Gastroesophageal sphincter (tissue), 4 donors: ENCODE results near the gene HOXB7. TPM values are rescaled to one million over a fixed set of nuclear protein-coding genes. Genes with fewer than 3 reads are reported as not detected.
A peak's percentile ranks its signal among the peaks of the same experiment; 100 is the strongest.

ENCODE experiments used
- ATAC-seq: fragments of 150-250 bp; one replicate; pipeline ENCODE4 v1.9.1; 2016; ENCODE audit warnings: mild to moderate bottlenecking, moderate library complexity
- H3K27ac ChIP-seq, 4 donors: fragments of 200-600 bp; sonication (generic) in 3 of 4; 1 replicate in 3 of 4; 2 replicates in 1 of 4; pipeline ENCODE4 v1.5.1; 2016 to 2019
- H3K27me3 ChIP-seq: fragments of 200-600 bp; sonication (generic); one replicate; pipeline ENCODE4 v1.5.1; 2019
- H3K36me3 ChIP-seq, 2 donors: fragments of 200-600 bp; sonication (generic); one replicate each; pipeline ENCODE4 v1.5.1; 2019; ENCODE audit warnings: control low read depth in 1 of 2
- H3K4me1 ChIP-seq, 3 donors: fragments of 200-600 bp; sonication (generic); 1 replicate in 2 of 3; 2 replicates in 1 of 3; pipeline ENCODE4 v1.5.1; 2016 to 2019; ENCODE audit warnings: control low read depth in 2 of 3
- H3K4me3 ChIP-seq, 2 donors: fragments of 200-600 bp; sonication (generic); one replicate each; pipeline ENCODE4 v1.5.1; 2019; ENCODE audit warnings: mild to moderate bottlenecking in 1 of 2, moderate library complexity in 1 of 2
- H3K9me3 ChIP-seq, 3 donors: fragments of 200-600 bp; sonication (generic); one replicate each; pipeline ENCODE4 v1.5.1; 2017 to 2019; ENCODE audit warnings: control low read depth in 2 of 3
- EP300 ChIP-seq: sonication (generic); formaldehyde crosslinking; IDR thresholded peaks from one replicate; pipeline ENCODE4 v1.6.1; 2017; ENCODE audit warnings: antibody characterized with exemption, mild to moderate bottlenecking
- POLR2A ChIP-seq, 2 donors: fragments of 450-650 bp; IDR thresholded peaks; one replicate each; pipeline ENCODE4 v1.6.1; 2017; ENCODE audit warnings: antibody characterized with exemption in 2 of 2, mild to moderate bottlenecking in 2 of 2, moderate library complexity in 1 of 2
- POLR2AphosphoS5 ChIP-seq: sonication (generic); formaldehyde crosslinking; IDR thresholded peaks from one replicate; pipeline ENCODE4 v1.6.1; 2017; ENCODE audit warnings: antibody characterized with exemption
- WGBS, 2 donors: methylation state at CpG; one replicate each; pipeline ENCODE4 v1.1.5; 2018; ENCODE audit warnings: low coverage in 1 of 2; 5-methylcytosine and 5-hydroxymethylcytosine counted together
- total RNA-seq, 4 donors: library from RNA; depleted of rRNA; stranded (reverse); fragments of >200 nt; gene quantifications; one replicate each; pipeline ENCODE4 v1.1.0, GENCODE V29; 2016
- TF ChIP-seq, protein P1 (sequence below), 4 experiments: fragments of 200-600 bp in 2 of 4; fragments of 450-650 bp in 2 of 4; sonication (generic) in 1 of 4; IDR thresholded peaks; one replicate each; pipeline ENCODE4 v1.5.1; 2017 to 2019; ENCODE audit warnings: antibody characterized with exemption in 4 of 4, mild to moderate bottlenecking in 2 of 4, moderate library complexity in 2 of 4

Gene HOXB7
- total RNA-seq, 4 donors from 2014 or later, result 0.78 to 8.9 (median 3.0) TPM

DNA sequence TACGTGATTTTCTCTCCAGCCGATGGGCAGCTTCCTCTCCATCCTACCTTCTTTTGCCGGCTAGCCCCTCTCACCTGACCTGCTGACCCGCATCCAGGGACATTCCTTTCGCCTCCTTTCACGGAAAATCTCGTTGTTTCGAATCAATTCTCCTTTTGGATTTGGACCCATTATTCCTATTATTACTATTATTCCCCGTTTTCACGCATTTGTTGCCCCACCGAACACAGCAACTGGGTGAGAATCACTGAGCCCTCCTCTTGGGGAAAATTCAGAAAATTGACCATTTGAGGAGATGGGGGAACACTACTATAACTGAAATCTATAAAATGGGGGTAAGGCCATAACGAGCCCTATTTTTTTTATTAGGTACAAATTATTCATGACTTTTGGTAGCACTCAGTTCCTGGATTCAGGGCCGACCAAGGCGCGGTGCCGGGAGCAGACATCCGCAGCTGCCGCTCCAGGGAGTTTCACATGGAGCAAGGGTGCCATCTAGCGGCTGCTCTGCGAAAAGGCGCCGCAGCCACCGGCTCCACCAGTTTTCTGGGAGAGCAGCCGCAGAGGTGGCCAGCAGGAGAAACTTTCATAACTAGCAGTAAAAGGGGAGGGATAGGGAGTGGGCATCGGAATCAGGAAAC is 7.6 kb upstream of the HOXB7 start:
- H3K27me3 ChIP-seq, result peaks cover 99% of the 10 kb centered on the region
- WGBS, 2 donors, result 0 to 4% methylated on average over 6 to 19 of the region's 25 CpGs

DNA sequence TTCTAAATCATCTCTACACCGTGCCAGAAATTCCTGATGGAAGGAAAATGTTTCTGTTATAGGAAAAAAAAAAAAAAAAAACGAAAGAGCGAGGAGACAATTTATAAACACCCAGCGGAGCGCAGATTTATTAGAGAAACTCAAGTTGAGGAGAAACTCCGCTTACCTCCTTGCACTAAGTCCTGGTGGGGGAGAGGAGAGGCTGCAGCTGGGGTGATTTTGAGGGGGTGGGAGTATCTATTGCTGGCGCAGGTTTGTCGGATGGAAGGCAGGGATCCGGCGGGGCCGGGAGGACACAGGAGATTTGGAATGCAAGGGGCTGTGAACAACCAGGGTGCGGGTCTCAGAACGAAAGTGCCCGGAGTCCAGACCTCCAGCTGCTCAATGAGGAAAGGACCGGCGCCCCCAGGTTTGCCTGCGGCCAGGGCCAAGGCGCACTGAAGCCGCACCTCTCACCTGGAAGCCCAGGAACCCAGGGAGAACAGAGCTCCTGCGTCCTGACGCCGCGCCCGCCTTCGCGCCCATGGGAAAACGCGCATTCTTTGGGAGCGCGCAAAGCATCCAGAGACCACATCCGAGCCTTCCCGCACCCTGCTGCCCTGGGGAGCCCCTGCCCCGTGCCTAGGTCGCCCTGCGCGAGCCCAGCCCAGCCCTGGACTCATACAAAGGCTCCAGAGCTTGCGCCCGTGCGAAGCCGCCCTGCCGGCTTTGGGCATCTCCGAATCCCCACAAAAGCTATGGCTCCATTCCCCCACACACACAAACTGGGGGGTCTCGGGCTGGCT is 6.8 kb upstream of the HOXB7 start:
- WGBS, 2 donors, result 6 to 7% methylated on average over 6 to 30 of the region's 43 CpGs
- no peak overlapping the region for H3K4me3 ChIP-seq
- peaks cover 0 to 37% (median under 1%) of the 10 kb centered on the region in 3 donors for H3K4me1 ChIP-seq
- no peaks in the 10 kb centered on the region for H3K36me3 ChIP-seq
- no peak for ATAC-seq
- TF ChIP-seq POLR2AphosphoS5 (no peak), EP300 (no peak), POLR2A (IDR thresholded peaks at IDR 0.05) (no peak)
- TF ChIP-seq, protein P1, sequence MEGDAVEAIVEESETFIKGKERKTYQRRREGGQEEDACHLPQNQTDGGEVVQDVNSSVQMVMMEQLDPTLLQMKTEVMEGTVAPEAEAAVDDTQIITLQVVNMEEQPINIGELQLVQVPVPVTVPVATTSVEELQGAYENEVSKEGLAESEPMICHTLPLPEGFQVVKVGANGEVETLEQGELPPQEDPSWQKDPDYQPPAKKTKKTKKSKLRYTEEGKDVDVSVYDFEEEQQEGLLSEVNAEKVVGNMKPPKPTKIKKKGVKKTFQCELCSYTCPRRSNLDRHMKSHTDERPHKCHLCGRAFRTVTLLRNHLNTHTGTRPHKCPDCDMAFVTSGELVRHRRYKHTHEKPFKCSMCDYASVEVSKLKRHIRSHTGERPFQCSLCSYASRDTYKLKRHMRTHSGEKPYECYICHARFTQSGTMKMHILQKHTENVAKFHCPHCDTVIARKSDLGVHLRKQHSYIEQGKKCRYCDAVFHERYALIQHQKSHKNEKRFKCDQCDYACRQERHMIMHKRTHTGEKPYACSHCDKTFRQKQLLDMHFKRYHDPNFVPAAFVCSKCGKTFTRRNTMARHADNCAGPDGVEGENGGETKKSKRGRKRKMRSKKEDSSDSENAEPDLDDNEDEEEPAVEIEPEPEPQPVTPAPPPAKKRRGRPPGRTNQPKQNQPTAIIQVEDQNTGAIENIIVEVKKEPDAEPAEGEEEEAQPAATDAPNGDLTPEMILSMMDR (IDR thresholded peaks at IDR 0.05), result no peak
- H3K27me3 ChIP-seq, result peaks cover 99% of the 10 kb centered on the region
- H3K27ac ChIP-seq, result no peak overlapping the region
- H3K9me3 ChIP-seq, result no peaks in the 10 kb centered on the region

More for the DNA sequence above, 7.6 kb upstream of the HOXB7 start:
- peak; percentile 85 for ATAC-seq
- TF ChIP-seq, protein P1 (IDR thresholded peaks at IDR 0.05), result peak in 3 of 4 experiments; percentile 97 to 98 (median 98)
- peak; percentile 12 for TF ChIP-seq POLR2AphosphoS5
- TF ChIP-seq EP300, result no peak
- no peak for TF ChIP-seq POLR2A (IDR thresholded peaks at IDR 0.05)
- Histone ChIP-seq H3K9me3 (no peaks in the 10 kb centered on the region), H3K36me3 (no peaks in the 10 kb centered on the region), H3K4me3 (no peak overlapping the region), H3K27ac (no peak overlapping the region), H3K4me1 (peaks cover 0 to 30% (median 0%) of the 10 kb centered on the region in 3 donors)

DNA sequence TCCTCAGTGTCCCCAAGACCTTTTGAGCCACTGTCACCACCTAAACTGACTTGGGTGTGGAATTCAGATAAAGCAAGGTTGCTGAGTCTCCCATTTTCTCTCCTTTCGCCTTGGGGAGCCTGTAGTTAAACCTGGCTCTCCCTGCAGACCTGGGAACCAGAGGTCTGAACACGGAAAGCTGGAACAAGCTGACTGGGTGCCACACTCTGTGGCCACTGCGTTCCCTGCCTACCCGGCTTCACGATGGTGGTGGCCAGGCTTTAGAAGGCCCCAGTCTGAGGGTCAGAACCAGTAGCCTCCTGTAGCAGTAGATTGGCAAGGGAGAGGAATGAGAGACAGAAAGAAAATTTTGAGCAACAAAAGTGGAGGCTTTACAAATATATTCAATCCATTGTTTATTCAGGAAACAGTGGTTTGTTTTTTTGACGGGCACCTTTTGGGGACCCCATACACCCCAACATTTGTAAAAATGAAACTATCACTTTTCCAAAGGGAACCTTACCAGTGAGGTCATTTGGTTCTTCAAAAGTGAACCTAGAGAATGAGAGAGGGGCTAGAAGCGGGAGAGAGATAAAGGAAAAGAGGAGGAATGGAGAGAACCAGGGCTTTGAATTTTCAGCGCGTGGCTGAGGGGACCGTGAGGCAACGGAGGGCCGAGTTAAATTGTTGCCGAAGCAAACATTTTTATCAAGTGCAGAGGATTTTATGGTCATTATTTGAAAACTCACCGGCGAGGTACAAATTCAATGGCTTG is 6.1 kb upstream of the HOXB7 start:
- no peak overlapping the region for H3K4me3 ChIP-seq
- ATAC-seq, result no peak
- H3K36me3 ChIP-seq, result no peaks in the 10 kb centered on the region
- peaks cover 99% of the 10 kb centered on the region for H3K27me3 ChIP-seq
- peaks cover 0 to 45% (median 4%) of the 10 kb centered on the region in 3 donors for H3K4me1 ChIP-seq
- no peak overlapping the region for H3K27ac ChIP-seq
- TF ChIP-seq POLR2AphosphoS5 (no peak), POLR2A (IDR thresholded peaks at IDR 0.05) (no peak), EP300 (no peak)
- TF ChIP-seq, protein P1 (IDR thresholded peaks at IDR 0.05), result no peak
- H3K9me3 ChIP-seq, result no peaks in the 10 kb centered on the region
- WGBS, 2 donors, result 17 to 26% methylated on average over 11 to 14 of the region's 15 CpGs

DNA sequence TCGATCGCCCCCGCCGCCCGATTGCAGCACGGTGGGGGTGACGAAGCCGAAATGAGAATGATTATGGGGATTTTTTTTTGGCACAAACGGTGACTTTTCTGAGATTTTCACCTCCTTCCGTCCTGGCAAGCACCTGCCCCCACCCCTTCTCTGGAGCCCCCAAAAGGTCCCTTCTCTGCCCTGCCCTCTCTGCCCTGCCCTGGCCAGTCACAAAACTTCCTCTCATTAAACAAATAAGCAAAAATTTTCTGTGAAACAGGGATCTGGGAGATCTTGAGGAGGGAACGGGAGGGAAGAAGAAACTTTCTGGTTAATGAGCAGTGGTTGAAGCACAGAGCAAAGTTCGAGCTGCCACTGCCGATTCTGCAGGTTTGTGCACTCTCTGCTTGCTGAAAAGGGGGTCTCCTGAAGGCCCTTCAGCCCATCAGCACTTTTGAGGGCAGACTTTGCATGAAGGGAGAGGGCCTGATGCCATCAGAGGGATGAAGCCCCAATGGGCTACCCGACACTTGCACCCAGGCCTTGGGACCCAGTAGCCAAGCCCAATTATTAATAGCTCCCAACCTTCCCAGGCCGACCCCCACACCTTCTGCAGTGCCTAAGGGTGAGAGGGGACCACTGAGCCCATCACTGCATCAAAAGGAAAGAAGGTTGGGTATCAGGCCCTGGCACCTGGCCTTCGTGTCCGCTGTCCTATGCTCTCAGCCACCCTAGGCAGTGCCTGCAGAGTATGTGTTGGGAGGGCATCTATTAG is 5.3 kb upstream of the HOXB7 start:
- TF ChIP-seq POLR2AphosphoS5 (no peak), EP300 (no peak), POLR2A (IDR thresholded peaks at IDR 0.05) (no peak)
- TF ChIP-seq, protein P1 (IDR thresholded peaks at IDR 0.05), result no peak
- no peak overlapping the region for H3K27ac ChIP-seq
- H3K9me3 ChIP-seq, result no peaks in the 10 kb centered on the region
- peaks cover 99% of the 10 kb centered on the region for H3K27me3 ChIP-seq
- no peaks in the 10 kb centered on the region for H3K36me3 ChIP-seq
- no peak for ATAC-seq
- H3K4me1 ChIP-seq, result peaks cover 0 to 53% (median 4%) of the 10 kb centered on the region in 3 donors
- WGBS, 2 donors, result 11 to 16% methylated on average over 7 to 16 of the region's 17 CpGs
- no peak overlapping the region for H3K4me3 ChIP-seq
